GM18508 (cell line): ENCODE results near the gene TTLL1.
"Not testable (repeated sequence)": the region's sequence is repeated elsewhere in the genome, so short reads cannot be mapped to it uniquely, and the experiment has no call there.

ENCODE experiments used
- ATAC-seq: cut with Tn5 transposase; IDR thresholded peaks from one replicate; pipeline ENCODE4 v1.9.1; 2021; ENCODE audit warnings: moderate number of reproducible peaks; ENCODE audit not compliant: insufficient read depth, unreplicated experiment

Gene TTLL1

GRCh38 chr22:42996646-42997365, 92.4 kb downstream of the TTLL1 start:
- ATAC-seq: no peak

- not testable (repeated sequence) for ATAC-seq
These were observed 93.5 kb downstream of the TTLL1 start for GRCh38 chr22:42995654-42996053.

- ATAC-seq: no peak
These were observed 94.2 kb downstream of the TTLL1 start for GRCh38 chr22:42994917-42995562.

- ATAC-seq: no peak
These were observed 94.8 kb downstream of the TTLL1 start for GRCh38 chr22:42994276-42994916.

- no peak for ATAC-seq
These were observed 95.4 kb downstream of the TTLL1 start for GRCh38 chr22:42993651-42994275.

GRCh38 chr22:42992886-42993479, 96.2 kb downstream of the TTLL1 start:
- no peak for ATAC-seq

- ATAC-seq: no peak
These were observed 97.1 kb downstream of the TTLL1 start for GRCh38 chr22:42992092-42992491.

GRCh38 chr22:42991010-42991651, 98.1 kb downstream of the TTLL1 start:
- ATAC-seq: no peak

GRCh38 chr22:42990131-42990838, 98.9 kb downstream of the TTLL1 start:
- ATAC-seq: no peak
